Superior temporal gyrus (tissue), 1 donor: ENCODE results near the gene SERTAD3.
A peak's percentile ranks its signal among the peaks of the same experiment; 100 is the strongest.
"Not testable (repeated sequence)": the region's sequence is repeated elsewhere in the genome, so short reads cannot be mapped to it uniquely, and the experiment has no call there.

Source experiments
- DNase-seq: peaks from one replicate; pipeline ENCODE4 v3.0.0-alpha.2; 2016; ENCODE audit errors: extremely low spot score

SERTAD3 gene

DNA sequence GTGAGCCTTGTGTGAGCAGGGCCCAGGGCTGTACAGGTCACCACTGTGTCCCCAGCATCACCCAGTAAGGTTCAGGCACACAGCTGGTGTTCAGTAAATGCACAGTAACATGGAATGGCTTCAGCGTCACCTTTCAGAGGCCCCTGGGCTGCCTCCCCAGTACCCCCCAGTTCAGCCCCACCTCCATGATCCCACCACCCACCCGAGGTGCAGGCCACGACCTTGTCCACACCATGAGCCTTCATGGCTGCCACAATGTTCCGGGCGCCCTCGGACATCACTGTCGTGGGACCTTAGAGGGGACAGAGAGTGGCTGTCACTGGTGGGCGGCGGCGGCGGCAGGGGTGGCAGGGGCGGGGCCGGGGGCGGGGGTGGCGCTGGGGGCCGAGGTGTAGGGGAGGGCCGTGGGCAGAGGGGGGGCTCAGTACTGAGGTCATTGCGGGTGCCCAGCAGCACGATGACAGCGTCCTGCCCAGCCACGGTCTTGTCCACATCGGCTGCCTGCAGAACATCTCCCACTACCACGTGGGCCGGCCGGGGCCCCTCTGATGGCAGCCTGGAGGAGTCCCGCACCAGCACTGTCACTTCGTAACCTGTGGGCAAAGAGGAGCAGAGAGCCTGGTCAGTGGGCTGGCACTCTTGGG, 13.9 kb upstream of the SERTAD3 start:
- DNase-seq, result no peak

DNA sequence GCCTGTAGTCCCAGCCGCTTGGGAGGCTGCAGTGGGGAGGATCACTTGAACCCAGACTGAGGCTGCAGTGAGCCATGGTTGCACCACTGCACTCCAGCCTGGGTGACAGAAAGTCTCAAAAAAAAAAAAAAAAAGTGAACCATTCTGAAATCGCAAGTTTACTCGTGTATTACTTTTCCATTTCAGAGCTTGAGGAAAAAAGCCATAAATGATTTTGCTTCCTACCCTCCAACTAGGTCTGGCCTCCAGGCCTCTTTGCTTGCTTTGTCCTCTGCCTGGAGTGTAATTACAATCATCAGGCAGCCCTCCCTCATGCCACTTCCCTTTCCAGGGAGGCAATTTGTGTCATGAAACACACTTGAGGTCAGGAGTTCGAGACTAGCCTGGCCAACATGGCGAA, 12.9 kb upstream of the SERTAD3 start:
- no peak for DNase-seq

GRCh38 chr19:40453943-40454342, 9.8 kb upstream of the SERTAD3 start:
- not testable (repeated sequence) for DNase-seq

- DNase-seq, result no peak
Observed at GRCh38 chr19:40453151-40453735, 9.1 kb upstream of the SERTAD3 start.

DNA sequence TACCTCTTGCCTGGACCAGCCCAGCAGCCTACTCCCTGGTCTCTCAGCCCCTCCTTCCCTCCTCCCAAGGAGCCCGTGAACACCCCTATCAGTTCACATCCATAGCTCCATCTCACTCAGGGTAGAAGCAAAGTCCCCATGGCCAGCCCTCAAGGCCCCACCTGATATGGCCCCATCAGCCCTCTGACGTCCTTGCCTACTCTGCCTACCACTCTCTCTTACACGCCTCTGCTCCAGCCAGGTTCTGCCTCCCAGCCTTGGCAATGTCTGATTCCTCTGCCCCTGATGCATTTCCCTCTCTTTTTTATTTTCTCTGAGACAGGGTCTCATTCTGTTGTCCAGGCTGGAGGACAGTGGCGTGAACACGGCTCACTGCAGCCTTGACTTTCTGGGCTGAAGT, 7.9 kb upstream of the SERTAD3 start:
- DNase-seq, result no peak

DNA sequence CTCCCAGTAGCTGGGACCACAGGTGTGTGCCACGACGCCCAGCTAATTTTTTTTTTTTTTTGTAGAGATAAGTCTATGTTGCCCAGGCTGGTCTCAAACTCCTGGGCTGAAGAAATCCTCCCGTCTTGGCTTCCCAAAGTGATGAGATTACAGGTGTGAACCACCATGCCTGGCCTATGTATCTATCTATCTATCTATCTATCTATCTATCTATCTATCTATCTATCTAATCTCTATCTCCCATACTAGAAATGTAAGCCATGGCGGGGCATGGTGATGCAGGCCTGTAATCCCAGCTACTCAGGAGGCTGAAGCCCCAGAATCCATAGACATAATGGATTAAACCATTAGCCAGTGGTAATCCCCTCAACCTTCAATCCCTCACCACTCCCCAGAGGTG, 6.5 kb upstream of the SERTAD3 start:
- no peak for DNase-seq

DNA sequence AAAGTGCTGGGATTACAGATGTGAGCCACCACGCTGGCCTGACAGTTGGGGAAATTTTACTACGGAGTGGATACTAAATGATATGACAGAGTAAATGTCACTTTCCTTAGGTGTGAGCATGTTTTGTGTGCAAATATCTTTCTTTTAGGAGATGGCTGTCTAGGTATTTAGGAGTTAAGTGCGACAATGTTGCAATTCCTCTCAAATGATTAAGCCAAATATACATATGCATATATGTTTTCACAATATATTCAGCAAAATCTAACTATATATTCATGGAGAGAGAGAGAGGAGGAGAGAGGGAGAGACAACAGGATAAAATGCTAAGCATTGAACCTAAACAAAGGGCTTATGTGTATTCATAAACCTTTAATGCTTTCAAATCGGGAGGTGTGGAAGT, 5.4 kb upstream of the SERTAD3 start:
- DNase-seq, result no peak

- DNase-seq, result no peak
Observed at GRCh38 chr19:40446263-40446784, 2.2 kb upstream of the SERTAD3 start.

GRCh38 chr19:40445780-40446262, 1.7 kb upstream of the SERTAD3 start:
- no peak for DNase-seq

- DNase-seq, result no peak
Observed at GRCh38 chr19:40444825-40445312, 734 bp upstream of the SERTAD3 start.

GRCh38 chr19:40443131-40443999, 770 bp downstream of the SERTAD3 start:
- DNase-seq, result peak; percentile 97

DNA sequence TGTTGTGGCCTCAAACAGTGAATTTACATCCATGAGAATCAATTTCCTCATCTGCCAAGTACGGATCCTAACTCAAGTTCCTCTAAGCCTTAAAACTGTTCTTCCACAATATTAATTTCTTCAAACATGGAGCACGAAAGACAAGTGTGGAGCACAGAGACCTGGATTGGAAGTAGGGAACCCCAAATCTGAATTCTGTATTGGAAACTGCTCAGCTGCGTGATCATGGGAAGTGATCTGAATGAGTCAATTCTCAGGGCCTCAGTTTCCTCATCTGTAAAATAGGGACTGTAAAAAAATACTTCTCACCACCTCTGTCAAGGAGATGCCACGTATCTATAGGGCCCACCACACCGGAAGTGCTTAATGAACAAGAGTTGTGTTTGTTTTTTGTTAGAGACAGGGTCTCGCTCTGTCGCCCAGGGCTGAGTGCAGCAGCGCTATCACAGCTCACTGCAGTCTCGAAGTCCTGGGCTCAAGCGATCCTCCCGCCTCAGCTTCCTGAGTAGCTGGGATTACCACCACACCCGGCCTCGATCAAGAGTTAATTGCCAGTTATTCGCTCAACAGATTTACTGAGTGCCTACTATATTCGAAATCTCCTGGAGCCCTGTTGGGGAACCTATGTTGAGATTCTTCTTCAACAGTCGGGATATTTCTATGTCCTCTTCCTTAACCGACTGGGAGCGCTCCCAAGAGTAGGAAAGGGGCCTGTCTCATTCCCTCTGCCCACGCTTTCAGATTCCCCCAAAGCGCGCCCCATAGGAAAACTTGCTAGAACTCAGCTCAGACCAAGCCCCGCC, 1.6 kb downstream of the SERTAD3 start:
- DNase-seq, result no peak

DNA sequence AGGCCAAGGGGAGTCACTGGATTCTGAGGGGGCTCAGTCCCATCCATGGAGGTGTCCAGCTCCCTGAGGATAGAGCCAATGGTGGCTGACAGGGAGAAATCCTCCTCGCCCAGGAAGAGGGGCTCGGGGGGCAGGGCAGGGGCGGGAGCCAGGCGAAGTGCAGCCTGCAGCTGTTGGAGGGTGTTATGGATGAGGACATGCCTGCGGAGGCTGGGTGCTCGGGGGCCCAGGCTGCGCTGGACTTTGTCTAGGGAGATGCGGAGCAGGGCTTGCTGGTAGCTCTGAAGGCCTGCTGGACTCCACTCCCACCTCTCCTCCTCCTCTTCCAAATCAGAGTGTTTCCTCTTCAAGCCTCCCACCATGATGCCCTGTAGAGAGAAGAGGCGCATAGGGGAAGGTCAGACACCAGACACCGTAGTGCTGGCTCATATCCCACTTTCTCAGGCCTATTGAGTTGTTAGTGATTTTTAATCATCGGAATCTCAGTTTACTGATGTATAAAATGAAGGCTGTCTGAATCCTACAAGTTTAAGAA, 2.3 kb downstream of the SERTAD3 start:
- no peak for DNase-seq

GRCh38 chr19:40438284-40438683, 5.9 kb downstream of the SERTAD3 start:
- no peak for DNase-seq

DNA sequence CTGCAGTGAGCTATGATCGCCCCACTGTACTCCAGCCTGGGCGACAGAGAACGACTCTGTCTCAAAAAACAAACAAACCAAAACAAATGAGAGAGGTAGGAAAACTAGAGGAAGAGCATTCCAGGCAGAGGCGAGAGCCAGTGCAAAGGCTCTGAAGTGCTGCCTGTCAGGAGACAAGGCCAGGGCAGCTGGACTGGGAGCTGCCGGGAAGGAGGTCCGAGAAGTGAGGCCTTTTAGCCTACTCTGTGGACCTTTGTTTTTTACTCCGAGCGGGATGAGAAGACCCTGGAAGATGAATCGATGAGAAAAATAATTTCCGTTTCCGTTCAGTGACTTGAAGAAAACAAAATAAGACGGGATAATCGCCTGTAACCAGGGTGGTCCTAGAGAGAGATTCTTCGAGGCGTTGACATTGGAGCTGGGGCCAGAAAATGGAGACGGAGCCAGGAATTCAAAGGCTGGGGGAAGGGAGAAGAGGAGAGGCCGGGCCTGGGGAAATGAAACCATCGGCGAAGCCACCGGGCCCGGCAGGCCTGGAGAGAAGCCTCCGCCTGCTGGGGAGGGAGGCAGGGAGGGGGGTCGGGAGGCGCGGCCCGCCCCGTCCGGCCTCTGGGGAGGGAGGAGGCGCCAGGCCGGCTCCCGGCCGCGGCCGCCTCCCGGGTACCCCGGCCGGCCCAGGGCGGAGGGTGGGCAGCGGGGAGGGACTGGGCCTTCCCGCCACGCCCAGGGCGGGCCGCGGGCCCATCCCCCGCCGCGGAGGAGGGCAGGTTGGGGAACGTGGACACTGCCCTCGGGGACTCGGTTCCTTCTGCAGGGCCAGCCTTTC, 10.5 kb downstream of the SERTAD3 start:
- DNase-seq, result peak; percentile 81

DNA sequence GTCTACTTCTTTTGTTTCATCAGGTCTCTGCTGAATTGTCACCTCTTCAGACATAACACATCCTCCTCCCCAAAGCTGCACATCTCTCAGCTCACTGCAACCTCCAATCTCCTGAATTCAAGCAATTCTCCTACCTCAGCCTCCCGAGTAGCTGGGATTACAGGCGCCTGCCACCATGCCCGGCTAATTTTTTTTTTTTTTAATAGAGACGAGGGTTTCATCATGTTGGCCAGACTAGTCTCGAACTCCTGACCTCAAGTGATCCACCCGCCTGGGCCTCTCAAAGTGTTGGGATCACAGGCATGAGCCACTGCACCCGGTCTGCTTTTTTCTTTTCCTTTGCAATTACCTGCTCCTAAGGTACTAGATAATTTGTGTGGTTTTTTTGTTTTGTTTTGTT, 11.4 kb downstream of the SERTAD3 start:
- DNase-seq, result not testable (repeated sequence)

GRCh38 chr19:40431698-40432097, 12.4 kb downstream of the SERTAD3 start:
- DNase-seq, result no peak

GRCh38 chr19:40430242-40430641, 13.9 kb downstream of the SERTAD3 start:
- not testable (repeated sequence) for DNase-seq

DNA sequence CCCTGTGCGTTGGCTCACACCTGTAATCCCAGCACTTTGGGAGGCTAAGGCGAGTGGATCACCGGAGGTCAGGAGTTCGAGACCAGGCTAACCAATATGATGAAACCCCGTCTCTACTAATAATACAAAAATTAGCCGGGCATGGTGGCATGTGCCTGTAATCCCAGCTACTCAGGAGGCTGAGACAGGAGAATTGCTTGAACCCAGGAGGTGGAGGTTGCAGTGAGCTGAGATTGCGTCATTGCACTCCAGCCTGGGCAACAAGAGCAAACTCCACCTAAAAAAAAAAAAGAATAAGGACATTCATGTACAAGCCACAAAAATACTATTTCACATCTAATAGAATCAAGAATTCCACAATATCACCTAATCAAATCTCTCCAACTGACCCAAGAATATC, 15.9 kb downstream of the SERTAD3 start:
- not testable (repeated sequence) for DNase-seq
